Vagina (tissue), 2 donors: ENCODE data around the gene ARHGEF28. TPM values are rescaled to one million over a fixed set of nuclear protein-coding genes. Genes with fewer than 3 reads are reported as not detected.

Experiments used
- DNase-seq, 2 donors: peaks; one replicate each; pipeline ENCODE4 v3.0.0-alpha.2; 2017; ENCODE audit errors: extremely low spot score in 2 of 2
- H3K27ac ChIP-seq: fragments of 200-600 bp; sonication (generic); one replicate; pipeline ENCODE4 v1.5.1; 2019
- H3K27me3 ChIP-seq: fragments of 200-600 bp; sonication (generic); one replicate; pipeline ENCODE4 v1.5.1; 2019
- H3K36me3 ChIP-seq, 2 donors: fragments of 200-600 bp; sonication (generic); one replicate each; pipeline ENCODE4 v1.5.1; 2017 to 2019
- H3K4me1 ChIP-seq: fragments of 200-600 bp; sonication (generic); one replicate; pipeline ENCODE4 v1.5.1; 2019
- H3K4me3 ChIP-seq, 2 donors: fragments of 200-600 bp; sonication (generic); 1 replicate in 1 of 2; 2 replicates in 1 of 2; pipeline ENCODE4 v1.5.1; 2016 to 2019
- H3K9me3 ChIP-seq: fragments of 200-600 bp; sonication (generic); one replicate; pipeline ENCODE4 v1.5.1; 2019
- POLR2A ChIP-seq, 2 donors: fragments of 450-650 bp; IDR thresholded peaks; one replicate each; pipeline ENCODE4 v1.6.1; 2017; ENCODE audit warnings: antibody characterized with exemption in 2 of 2, mild to moderate bottlenecking in 2 of 2, moderate library complexity in 2 of 2
- POLR2AphosphoS5 ChIP-seq, 2 donors: sonication (generic); formaldehyde crosslinking; IDR thresholded peaks; one replicate each; pipeline ENCODE4 v1.9.0; 2017; ENCODE audit warnings: antibody characterized with exemption in 2 of 2, mild to moderate bottlenecking in 2 of 2, low read depth in 1 of 2; ENCODE audit not compliant: insufficient read depth in 1 of 2
- intact Hi-C: fragments of 100-400 bp; cut with DNase I; formaldehyde crosslinking; loops from one replicate; pipeline ENCODE4 v1.15.1; 2023
- total RNA-seq: library from RNA; depleted of rRNA; stranded (reverse); fragments of >200 nt; gene quantifications from one replicate; pipeline ENCODE4 v1.2.3, GENCODE V29; 2016
- TF ChIP-seq, protein P1 (sequence below), 3 experiments: fragments of 450-650 bp in 2 of 3; fragments of 200-600 bp in 1 of 3; sonication (generic) in 1 of 3; IDR thresholded peaks; one replicate each; pipeline ENCODE4 v1.5.1; 2017 to 2019; ENCODE audit warnings: antibody characterized with exemption in 3 of 3, mild to moderate bottlenecking in 2 of 3, moderate library complexity in 2 of 3

ARHGEF28 gene
- total RNA-seq, 1 donor from 2014 or later = 41.0 TPM

GRCh38 chr5:73893813-73894212 lies 267.8 kb downstream of the ARHGEF28 start:
- Histone ChIP-seq H3K4me3 (no peak overlapping the region), H3K9me3 (no peaks in the 10 kb centered on the region), H3K27me3 (no peaks in the 10 kb centered on the region), H3K27ac (no peak overlapping the region), H3K4me1 (no peaks in the 10 kb centered on the region), H3K36me3 (no peaks in the 10 kb centered on the region)
- DNase-seq = no peak
- intact Hi-C loops = no loop called here
- TF ChIP-seq, protein P1, sequence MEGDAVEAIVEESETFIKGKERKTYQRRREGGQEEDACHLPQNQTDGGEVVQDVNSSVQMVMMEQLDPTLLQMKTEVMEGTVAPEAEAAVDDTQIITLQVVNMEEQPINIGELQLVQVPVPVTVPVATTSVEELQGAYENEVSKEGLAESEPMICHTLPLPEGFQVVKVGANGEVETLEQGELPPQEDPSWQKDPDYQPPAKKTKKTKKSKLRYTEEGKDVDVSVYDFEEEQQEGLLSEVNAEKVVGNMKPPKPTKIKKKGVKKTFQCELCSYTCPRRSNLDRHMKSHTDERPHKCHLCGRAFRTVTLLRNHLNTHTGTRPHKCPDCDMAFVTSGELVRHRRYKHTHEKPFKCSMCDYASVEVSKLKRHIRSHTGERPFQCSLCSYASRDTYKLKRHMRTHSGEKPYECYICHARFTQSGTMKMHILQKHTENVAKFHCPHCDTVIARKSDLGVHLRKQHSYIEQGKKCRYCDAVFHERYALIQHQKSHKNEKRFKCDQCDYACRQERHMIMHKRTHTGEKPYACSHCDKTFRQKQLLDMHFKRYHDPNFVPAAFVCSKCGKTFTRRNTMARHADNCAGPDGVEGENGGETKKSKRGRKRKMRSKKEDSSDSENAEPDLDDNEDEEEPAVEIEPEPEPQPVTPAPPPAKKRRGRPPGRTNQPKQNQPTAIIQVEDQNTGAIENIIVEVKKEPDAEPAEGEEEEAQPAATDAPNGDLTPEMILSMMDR (IDR thresholded peaks at IDR 0.05) = no peak
- TF ChIP-seq POLR2A (IDR thresholded peaks at IDR 0.05) (no peak), POLR2AphosphoS5 (IDR thresholded peaks at IDR 0.05; ENCODE audit: insufficient read depth in 1 of 2, low read depth in 1 of 2) (no peak)

DNA sequence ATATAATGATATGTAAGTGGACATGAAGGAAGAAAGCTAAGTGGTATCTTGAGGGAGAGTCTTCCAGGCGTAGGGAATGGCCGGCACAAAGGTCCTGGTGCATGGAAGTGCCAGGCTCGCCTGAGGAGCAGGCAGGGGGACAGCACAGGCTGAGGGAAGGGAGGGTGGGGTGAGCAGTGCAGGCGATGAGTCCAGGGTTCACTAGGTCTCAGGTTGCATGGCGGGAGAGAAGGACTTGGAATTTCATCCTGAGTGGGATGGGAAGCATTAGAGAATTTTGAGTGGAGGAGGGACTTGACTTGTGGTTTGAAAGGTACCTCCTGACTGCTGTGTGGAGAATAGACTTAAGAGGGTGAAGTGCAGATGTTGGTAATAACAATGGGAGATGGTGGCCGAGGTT lies 268.9 kb downstream of the ARHGEF28 start:
- no peaks in the 10 kb centered on the region for H3K4me1 ChIP-seq
- no peaks in the 10 kb centered on the region for H3K27me3 ChIP-seq
- H3K27ac ChIP-seq = no peak overlapping the region
- H3K9me3 ChIP-seq = no peaks in the 10 kb centered on the region
- TF ChIP-seq POLR2A (IDR thresholded peaks at IDR 0.05) (no peak), POLR2AphosphoS5 (IDR thresholded peaks at IDR 0.05; ENCODE audit: insufficient read depth in 1 of 2, low read depth in 1 of 2) (no peak)
- TF ChIP-seq, protein P1 (IDR thresholded peaks at IDR 0.05) = no peak
- H3K36me3 ChIP-seq = no peaks in the 10 kb centered on the region
- intact Hi-C loops = no loop called here
- no peak overlapping the region for H3K4me3 ChIP-seq
- no peak for DNase-seq

DNA sequence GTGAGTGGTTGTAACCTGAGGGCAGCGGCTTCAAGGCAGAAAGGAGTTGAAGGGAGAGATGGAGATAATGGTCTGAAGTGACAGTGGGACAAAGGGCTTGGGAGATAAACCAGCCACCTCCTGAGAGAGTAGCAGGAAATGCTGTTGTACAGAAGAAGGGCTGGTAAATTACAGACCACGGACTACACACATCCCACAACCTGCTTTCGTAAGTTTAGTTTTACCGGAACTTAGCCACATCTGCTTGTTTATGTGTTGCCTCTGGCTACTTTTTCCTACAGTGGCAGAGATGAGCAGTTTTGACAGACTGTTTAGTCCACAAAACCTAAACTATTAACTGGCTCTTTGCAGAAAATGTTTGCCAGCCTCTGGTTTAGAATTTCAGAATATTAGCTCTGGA lies 269.5 kb downstream of the ARHGEF28 start:
- no peaks in the 10 kb centered on the region for H3K4me1 ChIP-seq
- TF ChIP-seq POLR2AphosphoS5 (IDR thresholded peaks at IDR 0.05; ENCODE audit: insufficient read depth in 1 of 2, low read depth in 1 of 2) (no peak), POLR2A (IDR thresholded peaks at IDR 0.05) (no peak)
- TF ChIP-seq, protein P1 (IDR thresholded peaks at IDR 0.05) = no peak
- no peak overlapping the region for H3K4me3 ChIP-seq
- H3K36me3 ChIP-seq = no peaks in the 10 kb centered on the region
- H3K9me3 ChIP-seq = no peaks in the 10 kb centered on the region
- no peaks in the 10 kb centered on the region for H3K27me3 ChIP-seq
- intact Hi-C loops = no loop called here
- no peak overlapping the region for H3K27ac ChIP-seq
- DNase-seq = no peak

- no peak overlapping the region for H3K4me3 ChIP-seq
- H3K27ac ChIP-seq = no peak overlapping the region
- intact Hi-C loops = no loop called here
- no peak for TF ChIP-seq POLR2A (IDR thresholded peaks at IDR 0.05)
- TF ChIP-seq, protein P1 (IDR thresholded peaks at IDR 0.05) = no peak
- no peak for TF ChIP-seq POLR2AphosphoS5 (IDR thresholded peaks at IDR 0.05; ENCODE audit: insufficient read depth in 1 of 2, low read depth in 1 of 2)
- no peaks in the 10 kb centered on the region for H3K36me3 ChIP-seq
- peaks cover 3% of the 10 kb centered on the region for H3K4me1 ChIP-seq
- no peaks in the 10 kb centered on the region for H3K27me3 ChIP-seq
- H3K9me3 ChIP-seq = no peaks in the 10 kb centered on the region
- DNase-seq = no peak
These were observed 270.1 kb downstream of the ARHGEF28 start for GRCh38 chr5:73896097-73896496.

DNA sequence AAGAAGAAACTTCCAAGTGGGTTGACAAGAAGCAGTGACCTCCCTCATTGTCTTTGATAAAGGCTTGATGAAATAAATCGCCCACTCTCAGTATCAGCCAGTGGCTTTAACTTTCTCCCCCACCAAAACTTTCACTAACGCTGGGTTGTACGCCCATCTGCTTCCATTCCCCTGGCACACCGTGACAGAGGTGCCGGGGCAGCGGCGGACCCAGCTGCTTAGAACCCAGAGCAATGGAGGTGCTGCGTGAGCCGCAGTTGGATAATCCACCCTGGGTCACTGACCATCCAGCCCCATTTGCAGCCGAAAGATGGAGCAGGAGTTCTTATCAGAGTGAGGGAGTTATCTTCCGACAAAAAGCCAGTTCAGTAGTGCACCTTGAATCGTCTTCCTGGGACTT lies 270.7 kb downstream of the ARHGEF28 start:
- no peaks in the 10 kb centered on the region for H3K36me3 ChIP-seq
- TF ChIP-seq POLR2A (IDR thresholded peaks at IDR 0.05) (no peak), POLR2AphosphoS5 (IDR thresholded peaks at IDR 0.05; ENCODE audit: insufficient read depth in 1 of 2, low read depth in 1 of 2) (no peak)
- TF ChIP-seq, protein P1 (IDR thresholded peaks at IDR 0.05) = no peak

More for the DNA sequence above, 270.7 kb downstream of the ARHGEF28 start:
- Histone ChIP-seq H3K27ac (no peak overlapping the region), H3K4me3 (no peak overlapping the region), H3K4me1 (peaks cover 5% of the 10 kb centered on the region), H3K9me3 (no peaks in the 10 kb centered on the region), H3K27me3 (no peaks in the 10 kb centered on the region)
- no peak for DNase-seq
- intact Hi-C loops = no loop called here
